GM21529 (cell line): ENCODE measurements around the gene ERAS.
A peak's percentile ranks its signal among the peaks of the same experiment; 100 is the strongest.
"Not testable (repeated sequence)": the region's sequence is repeated elsewhere in the genome, so short reads cannot be mapped to it uniquely, and the experiment has no call there.

Source experiments
- ATAC-seq: cut with Tn5 transposase; IDR thresholded peaks from one replicate; pipeline ENCODE4 v1.9.1; 2021; ENCODE audit not compliant: unreplicated experiment

The ERAS gene

DNA sequence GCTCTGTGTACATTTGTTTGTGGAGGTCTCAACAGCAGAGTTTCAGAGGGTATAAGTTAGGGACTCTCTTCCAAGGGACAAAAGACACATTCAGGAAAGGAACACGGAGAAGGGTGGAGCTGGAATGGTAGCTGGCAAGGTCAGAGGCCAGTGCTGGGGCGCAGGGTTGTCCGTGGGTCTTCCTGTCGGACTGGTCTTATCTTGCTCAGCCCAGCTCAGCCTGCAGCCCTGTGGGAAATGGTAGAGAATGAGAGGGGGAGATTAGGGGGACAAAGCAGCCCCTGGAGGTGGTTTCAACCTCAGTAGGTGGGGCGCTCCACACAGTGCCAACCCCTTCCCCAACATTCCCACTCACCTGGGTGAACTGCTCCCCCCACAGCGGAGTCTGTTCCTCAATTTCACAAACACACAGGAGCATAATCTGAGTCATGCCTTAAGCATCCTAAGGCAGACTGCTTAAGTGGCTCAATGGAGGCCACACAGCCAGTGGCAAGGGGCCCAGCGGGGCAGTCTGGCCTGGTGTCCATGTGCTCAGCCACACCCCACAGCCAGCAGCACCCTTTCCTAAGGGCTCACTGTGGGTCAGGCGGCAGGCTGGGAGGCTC lies 31.3 kb upstream of the ERAS start:
- ATAC-seq = no peak

DNA sequence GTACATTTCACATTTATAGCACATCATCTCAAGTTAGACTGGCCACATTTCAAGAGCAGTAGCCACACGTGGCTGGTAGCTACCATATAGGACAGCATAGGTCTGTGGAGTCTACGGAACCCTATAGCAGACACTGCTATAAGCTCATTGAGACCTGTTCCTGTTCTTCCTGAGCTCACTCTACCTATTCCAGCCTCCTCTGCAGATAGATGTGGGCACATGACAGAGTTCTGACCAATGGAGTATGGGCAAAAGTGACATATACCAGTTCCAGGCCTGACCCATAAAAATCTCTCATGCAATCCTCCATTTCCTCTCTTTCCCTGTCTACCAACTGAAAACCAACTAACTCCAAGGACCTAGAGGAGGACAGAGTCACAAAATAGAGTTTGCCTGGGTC lies 28.0 kb upstream of the ERAS start:
- ATAC-seq = no peak

DNA sequence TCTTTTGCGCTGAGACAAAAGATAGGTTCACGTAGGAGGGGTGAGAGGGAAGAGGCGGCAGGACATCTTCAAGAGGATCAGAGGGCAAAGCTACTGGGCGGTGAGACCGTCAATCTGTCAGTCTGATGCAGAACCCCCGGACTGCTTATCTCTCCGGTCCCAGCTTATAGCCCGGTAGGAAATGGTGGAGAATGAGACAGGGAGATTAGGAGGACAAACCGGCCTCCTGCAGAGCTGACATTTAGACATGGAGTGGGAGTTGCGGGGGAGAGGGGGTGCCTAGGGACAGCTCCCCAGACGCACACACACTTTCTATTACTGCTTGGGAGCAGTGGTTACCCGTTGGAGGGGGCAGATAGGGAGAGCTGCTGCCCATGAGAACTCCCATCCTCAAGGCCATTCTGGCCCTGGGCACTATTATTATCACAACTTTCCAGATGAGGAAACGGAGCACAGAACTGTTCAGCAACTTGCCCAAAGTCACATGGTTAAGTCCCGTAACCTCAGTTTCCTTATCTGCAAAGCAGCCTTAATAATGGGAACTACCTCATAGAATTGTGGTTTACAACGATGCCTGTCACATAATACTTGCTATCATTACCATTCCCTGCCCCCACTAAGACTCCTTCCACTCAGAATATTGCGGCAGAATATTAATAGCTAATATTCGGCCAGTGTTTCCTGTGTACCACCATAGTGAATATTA lies 25.6 kb upstream of the ERAS start:
- no peak for ATAC-seq

DNA sequence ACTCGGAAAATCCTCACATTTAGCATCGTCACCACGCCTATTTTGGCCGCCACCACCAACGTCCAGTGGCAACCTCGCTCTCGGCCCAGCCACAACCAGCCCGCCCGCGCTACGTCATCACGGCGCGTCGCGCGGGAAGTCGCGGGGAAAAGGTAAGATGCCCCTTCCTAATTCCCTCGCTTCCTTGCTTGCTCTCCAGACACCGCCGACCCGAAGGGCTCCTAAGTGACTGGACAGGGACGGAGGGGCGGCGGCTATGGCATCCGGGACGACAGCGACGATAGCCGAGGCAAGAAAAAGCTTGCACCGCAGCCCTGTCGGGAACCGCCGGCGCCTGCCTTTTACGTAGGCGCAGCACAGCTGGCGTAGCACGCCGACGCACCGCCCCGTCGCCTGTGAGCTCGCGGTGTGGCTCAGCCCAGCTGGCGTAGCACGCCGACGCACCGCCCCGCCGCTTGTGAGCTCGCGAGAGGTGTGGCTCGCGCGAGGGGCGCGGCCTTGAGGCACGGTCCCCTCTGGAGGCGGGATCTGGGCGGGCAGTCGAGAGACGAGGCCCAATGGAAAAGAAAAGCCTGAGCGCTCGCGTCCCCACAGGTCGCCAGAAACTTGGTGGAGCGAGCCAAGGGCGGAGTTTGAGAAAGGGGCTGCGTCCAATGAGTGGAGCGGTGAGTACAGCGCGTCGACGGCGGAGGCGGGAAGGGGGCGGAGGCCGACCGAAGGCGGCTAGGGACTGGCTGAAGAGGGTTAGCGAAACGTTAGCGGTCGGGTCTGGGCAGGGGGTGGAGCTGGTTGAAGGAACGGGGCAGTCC lies 24.8 kb upstream of the ERAS start, which contains the start of gene HDAC6:
TSS of gene HDAC6 (plus strand) at position 788 of the 809 bp plus-strand sequence. CDS start 626 bp downstream, outside the sequence.
- peak; percentile 85 for ATAC-seq

DNA sequence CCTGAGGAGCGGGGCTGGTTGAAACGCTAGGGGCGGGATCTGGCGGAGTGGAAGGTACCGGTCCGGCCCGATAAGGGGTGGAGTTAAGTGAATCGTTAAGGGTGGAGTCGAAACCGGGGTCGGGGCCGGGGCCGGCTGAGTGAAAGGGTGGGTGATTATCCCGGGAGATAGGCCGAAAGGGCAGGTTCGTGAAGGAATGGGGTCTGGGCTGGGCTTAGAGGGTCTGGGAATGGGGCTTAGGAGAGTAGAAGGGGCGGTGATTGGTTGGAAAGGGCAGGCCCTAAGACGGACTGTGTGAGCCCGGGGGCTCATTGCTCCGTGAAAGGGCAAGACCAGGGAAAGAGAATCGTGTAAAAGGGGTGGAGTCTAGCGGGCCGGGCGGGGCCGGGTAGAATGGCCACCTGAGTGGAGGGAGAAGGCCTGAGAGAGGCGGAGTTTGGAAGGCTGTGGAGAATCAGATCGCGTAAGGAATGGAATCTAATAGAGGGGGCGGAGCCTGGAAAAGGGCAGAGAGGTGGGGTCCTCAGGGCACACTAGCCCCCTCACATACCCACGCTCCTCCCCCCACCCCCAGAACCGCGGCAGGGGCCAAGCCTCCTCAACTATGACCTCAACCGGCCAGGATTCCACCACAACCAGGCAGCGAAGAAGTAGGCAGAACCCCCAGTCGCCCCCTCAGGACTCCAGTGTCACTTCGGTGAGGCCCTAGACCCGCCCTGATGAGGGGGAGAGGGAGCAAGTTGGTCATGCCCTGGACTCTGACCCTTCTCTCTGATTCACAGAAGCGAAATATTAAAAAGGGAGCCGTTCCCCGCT lies 24.0 kb upstream of the ERAS start:
- peak; percentile 44 for ATAC-seq

DNA sequence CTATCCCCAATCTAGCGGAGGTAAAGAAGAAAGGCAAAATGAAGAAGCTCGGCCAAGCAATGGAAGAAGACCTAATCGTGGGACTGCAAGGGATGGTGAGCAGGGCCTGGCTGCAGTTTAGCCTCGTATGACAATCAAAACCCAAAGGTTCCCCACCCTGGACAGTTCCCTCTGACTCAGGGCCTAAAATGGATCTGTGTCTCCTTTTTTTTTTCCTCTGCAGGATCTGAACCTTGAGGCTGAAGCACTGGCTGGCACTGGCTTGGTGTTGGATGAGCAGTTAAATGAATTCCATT lies 23.5 kb upstream of the ERAS start:
- no peak for ATAC-seq

DNA sequence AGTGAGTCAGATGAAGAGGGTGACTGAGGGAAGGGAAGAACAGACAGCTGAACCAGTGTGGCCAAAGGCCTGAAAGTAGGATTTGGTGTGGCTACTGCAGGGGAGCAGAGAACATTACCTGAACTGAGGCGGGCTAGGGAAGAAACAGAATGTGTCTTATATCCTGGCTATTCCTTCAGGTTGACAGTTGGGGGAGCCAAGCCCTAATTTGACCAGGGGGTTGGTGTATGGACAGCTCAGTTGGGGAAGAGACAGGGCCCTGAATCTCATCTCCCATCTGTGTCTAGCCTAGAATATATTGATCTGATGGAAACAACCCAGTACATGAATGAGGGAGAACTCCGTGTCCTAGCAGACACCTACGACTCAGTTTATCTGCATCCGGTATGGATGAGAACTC lies 20.2 kb upstream of the ERAS start:
- no peak for ATAC-seq

DNA sequence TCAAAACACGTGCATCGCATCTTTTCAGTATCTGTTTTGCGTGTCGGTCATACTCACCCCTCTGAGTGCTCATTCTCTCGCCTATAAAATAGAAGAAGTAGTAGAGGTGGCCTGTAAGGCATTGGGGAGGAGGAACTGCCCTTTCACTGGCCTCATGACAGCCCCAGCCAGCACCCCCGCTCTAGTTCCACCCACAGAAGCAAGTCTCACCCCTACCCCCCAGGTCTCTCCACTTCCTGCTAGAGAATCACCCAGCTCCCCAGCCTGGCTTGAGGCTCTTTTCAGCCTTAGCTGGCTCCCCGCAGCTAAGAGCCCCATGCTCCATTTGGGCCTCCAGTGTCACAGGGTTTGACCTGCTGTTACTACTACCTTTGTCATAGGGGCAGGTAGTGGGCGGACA lies 12.7 kb upstream of the ERAS start:
- ATAC-seq = no peak

DNA sequence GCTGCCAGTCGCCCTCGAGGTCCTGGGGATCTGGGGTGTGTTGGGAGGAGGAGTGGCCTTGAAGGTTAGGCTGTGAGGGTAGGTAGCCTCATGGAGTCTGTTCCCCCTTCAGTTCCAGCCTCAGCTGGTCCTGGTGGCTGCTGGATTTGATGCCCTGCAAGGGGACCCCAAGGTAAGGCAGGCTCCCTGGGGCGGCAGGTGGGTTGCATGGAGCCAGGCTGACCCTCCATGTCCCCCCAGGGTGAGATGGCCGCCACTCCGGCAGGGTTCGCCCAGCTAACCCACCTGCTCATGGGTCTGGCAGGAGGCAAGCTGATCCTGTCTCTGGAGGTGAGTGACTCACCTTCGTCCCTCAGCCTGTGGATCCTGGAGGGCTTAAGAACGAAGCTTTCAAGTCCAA lies 11.6 kb upstream of the ERAS start:
- ATAC-seq = no peak

DNA sequence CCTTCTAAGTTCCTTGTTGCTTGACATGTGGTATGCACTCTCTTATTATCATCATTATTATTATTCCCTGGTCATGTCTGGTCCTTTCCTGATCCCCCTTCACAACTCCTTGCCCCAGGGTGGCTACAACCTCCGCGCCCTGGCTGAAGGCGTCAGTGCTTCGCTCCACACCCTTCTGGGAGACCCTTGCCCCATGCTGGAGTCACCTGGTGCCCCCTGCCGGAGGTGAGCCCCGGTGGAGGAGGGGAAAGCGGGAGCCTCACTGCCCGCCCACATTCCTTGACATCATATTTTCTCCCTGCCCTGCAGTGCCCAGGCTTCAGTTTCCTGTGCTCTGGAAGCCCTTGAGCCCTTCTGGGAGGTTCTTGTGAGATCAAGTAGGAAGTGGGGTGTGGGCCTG lies 11.0 kb upstream of the ERAS start:
- ATAC-seq = no peak

DNA sequence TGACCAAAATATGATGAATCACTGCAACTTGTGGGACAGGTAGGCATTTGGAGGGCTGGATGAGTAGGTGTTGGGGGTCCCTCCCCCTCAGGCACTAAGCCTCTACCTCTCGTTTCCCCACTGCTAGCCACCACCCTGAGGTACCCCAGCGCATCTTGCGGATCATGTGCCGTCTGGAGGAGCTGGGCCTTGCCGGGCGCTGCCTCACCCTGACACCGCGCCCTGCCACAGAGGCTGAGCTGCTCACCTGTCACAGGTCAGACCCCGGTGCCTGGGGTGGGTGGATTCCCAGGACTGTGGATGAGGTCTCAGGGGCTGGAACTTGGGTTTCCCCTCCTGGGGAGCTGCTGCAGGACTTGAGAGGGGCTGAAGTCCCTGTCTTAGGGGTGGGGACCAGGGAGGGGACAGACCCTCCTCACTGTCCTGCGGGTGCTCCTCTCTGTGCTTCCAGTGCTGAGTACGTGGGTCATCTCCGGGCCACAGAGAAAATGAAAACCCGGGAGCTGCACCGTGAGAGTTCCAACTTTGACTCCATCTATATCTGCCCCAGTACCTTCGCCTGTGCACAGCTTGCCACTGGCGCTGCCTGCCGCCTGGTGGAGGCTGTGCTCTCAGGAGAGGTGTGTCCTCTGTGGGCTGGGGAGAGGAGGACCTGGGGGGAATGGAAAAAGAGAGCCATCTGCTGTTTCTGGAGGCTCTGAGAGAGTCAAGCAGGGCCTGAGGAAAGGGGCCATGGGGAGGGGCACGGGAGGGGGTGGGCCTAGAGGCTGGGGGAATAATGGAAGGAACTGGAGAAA lies 10.1 kb upstream of the ERAS start:
- ATAC-seq = no peak

DNA sequence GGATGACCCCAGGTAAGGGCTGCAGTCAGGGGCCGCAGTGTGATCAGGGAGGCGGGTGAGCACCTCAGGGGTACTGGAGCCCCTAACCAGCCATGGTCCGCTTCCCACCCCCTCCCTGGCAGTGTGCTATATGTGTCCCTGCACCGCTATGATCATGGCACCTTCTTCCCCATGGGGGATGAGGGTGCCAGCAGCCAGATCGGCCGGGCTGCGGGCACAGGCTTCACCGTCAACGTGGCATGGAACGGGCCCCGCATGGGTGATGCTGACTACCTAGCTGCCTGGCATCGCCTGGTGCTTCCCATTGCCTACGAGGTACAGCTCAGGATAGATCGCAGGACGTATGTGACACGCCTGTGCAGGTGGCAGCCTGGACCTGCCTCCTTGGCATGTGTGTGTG lies 8.2 kb upstream of the ERAS start:
- no peak for ATAC-seq

DNA sequence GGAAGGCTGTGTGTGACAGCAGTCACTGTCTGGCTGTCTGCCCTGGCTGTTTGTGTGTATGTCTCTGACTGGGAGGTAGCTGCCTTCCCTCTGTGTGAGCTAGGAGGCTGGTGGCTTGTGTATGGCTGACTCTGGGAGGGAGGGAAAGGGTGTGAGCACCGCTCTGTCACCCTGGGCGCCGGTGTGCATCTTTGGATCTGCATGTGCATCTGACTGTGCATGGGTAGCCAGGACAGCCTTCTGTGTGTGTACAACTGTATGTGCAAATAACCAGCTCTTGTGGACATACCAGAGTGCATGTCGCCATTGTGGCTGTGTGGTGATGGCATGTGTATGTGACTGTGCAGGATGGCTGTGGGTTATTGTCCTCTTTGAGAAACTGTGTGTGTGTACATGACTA lies 7.4 kb upstream of the ERAS start:
- no peak for ATAC-seq

DNA sequence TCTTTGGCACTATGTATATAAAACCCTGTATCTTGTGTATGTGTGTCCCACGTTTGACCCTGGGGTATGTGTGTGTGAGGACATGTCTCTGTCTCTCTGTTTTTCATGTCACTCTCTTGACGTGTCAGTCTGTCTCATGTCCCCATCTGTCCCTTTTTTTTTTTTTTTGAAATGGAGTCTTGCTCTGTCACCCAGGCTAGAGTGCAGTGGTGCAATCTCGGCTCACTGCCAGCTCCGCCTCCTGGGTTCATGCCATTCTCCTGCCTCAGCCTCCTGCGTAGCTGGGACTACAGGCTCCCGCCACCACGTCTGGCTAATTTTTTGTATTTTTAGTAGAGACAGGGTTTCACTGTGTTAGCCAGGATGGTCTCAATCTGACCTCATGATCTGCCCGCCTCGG lies 6.9 kb upstream of the ERAS start:
- not testable (repeated sequence) for ATAC-seq

DNA sequence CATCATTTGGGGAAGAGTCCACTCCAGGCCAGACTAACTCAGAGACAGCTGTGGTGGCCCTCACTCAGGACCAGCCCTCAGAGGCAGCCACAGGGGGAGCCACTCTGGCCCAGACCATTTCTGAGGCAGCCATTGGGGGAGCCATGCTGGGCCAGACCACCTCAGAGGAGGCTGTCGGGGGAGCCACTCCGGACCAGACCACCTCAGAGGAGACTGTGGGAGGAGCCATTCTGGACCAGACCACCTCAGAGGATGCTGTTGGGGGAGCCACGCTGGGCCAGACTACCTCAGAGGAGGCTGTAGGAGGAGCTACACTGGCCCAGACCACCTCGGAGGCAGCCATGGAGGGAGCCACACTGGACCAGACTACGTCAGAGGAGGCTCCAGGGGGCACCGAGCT lies 3.3 kb upstream of the ERAS start:
- no peak for ATAC-seq

DNA sequence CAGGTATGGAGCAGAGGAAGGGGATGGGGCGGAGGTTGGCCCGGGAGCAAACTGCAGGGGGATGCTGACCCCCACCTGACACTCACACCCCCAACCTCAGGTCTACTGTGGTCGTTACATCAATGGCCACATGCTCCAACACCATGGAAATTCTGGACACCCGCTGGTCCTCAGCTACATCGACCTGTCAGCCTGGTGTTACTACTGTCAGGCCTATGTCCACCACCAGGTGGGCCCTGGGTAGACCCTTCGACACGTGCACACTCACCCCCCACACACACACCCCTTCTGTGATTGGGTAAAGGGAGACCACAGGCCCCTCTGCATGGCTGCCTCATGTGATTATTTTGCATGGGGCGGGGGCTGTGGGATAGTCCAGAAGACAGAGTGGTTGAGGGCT lies 2.2 kb upstream of the ERAS start:
- no peak for ATAC-seq

DNA sequence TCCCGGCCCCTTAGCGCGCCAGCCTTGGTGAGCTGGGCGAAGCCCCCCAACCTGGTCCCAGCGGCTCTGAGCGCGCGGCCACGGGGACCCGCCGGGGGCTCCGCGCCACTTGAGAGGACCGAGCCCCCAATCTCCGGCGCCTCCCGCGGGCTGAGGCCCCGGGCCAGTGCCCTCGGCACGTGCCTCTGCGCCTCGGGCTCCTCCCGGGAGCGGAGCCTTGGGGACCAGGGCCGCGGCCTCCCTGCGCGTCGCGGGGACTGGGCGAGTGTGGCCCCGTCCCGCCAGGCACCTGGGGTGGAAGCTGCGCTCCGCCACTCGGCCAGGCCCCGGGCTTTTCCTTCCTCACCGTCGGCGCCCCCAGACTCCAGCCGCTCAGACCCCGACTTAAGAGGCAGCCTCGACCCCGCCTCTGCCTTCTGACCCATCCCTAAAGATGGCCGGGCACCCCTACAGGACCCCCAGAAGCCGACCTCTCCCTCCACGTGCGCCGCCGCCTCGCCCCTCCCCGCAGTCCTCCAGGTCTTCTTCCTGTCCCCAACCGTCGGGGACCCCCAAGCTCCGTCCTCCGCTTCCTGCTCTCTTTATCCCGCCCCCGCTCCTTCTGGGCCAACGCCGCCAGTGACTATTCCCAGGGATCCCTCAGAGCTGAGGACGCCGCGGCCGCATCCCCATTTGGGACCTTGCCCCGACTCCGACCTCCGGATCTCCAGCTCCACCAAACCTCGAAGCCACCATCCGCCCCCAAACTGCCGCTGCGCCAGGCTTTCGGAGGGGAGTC lies 752 bp downstream of the ERAS start:
- ATAC-seq = no peak

DNA sequence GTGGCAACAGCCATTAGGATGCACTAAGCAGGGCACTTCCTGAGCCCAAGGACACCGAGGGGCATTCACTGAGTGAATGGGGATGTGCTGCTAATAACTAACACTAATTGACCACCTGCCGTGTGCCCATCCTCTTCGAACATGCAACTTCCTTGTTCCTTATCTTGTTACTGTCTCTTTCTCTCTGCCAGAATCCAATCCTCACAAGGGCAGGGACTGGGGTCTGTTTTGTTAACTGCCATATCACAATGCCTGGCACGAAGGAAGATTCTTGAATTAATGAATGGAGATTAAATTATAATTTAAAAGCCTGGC lies 1.3 kb downstream of the ERAS start:
- ATAC-seq = no peak

DNA sequence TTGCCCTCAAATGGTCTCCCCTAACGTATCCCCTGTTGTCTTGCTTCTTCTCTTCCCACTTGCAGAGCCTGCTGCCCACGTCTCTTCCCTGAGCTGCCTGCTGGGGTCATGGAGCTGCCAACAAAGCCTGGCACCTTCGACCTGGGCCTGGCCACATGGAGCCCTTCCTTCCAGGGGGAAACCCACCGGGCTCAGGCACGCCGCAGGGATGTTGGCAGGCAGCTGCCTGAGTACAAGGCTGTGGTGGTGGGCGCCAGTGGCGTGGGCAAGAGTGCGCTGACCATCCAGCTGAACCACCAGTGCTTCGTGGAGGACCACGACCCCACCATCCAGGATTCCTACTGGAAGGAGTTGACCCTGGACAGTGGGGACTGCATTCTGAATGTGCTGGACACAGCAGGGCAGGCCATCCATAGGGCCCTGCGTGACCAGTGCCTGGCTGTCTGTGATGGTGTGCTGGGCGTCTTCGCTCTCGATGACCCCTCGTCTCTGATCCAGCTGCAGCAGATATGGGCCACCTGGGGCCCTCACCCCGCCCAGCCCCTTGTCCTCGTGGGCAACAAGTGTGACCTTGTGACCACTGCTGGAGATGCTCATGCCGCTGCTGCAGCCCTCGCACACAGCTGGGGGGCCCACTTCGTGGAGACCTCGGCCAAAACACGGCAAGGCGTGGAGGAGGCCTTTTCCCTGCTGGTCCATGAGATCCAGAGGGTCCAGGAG lies 2.9 kb downstream of the ERAS start:
- ATAC-seq = no peak
